Hematopoietic multipotent progenitor cell treated with erythropoietin and hydrocortisone succinate and interleukin-3 and kit ligand, for 8 days (in vitro differentiated cells): ENCODE data around the gene SLC16A13.
A peak's percentile ranks its signal among the peaks of the same experiment; 100 is the strongest.

Source experiments
- DNase-seq: peaks from one replicate; pipeline ENCODE4 v3.0.0-alpha.2; 2015

The SLC16A13 gene

GRCh38 chr17:7014261-7014994, 21.4 kb upstream of the SLC16A13 start:
- peak; percentile 96 for DNase-seq

GRCh38 chr17:7014995-7015958, 20.5 kb upstream of the SLC16A13 start:
- peak; percentile 72 for DNase-seq

GRCh38 chr17:7016418-7016817, 19.4 kb upstream of the SLC16A13 start:
- DNase-seq, result no peak

GRCh38 chr17:7016886-7017826, 18.7 kb upstream of the SLC16A13 start:
- no peak for DNase-seq

GRCh38 chr17:7017827-7018200, 18.0 kb upstream of the SLC16A13 start:
- DNase-seq, result no peak

- DNase-seq, result no peak
These were observed 17.4 kb upstream of the SLC16A13 start for GRCh38 chr17:7018331-7018964.

- DNase-seq, result no peak
These were observed 16.4 kb upstream of the SLC16A13 start for GRCh38 chr17:7019367-7019766.

- no peak for DNase-seq
These were observed 15.8 kb upstream of the SLC16A13 start for GRCh38 chr17:7019839-7020519.

- DNase-seq, result no peak
These were observed 14.7 kb upstream of the SLC16A13 start for GRCh38 chr17:7020894-7021664.

GRCh38 chr17:7021993-7022778, 13.6 kb upstream of the SLC16A13 start:
- DNase-seq, result peak; percentile 80

- no peak for DNase-seq
These were observed 12.8 kb upstream of the SLC16A13 start, which contains the start of gene BCL6B for GRCh38 chr17:7022781-7023571. Gene BCL6B, plus strand, starts transcription at chr17:7023050. Its CDS starts 622 bp downstream, at chr17:7023672.

GRCh38 chr17:7023576-7024401, 12.0 kb upstream of the SLC16A13 start:
- DNase-seq, result peak; percentile 95

- DNase-seq, result no peak
These were observed 11.4 kb upstream of the SLC16A13 start for GRCh38 chr17:7024402-7024785.

GRCh38 chr17:7025245-7025644, 10.6 kb upstream of the SLC16A13 start:
- no peak for DNase-seq

GRCh38 chr17:7026471-7027115, 9.2 kb upstream of the SLC16A13 start:
- DNase-seq, result no peak

GRCh38 chr17:7027335-7027734, 8.5 kb upstream of the SLC16A13 start:
- DNase-seq, result no peak

GRCh38 chr17:7029096-7029495, 6.7 kb upstream of the SLC16A13 start:
- no peak for DNase-seq

GRCh38 chr17:7029659-7030058, 6.2 kb upstream of the SLC16A13 start:
- no peak for DNase-seq
